GM18861 (cell line): ENCODE measurements around the gene DFFA.
"Not testable (repeated sequence)": the region's sequence is repeated elsewhere in the genome, so short reads cannot be mapped to it uniquely, and the experiment has no call there.

Experiments
- ATAC-seq: cut with Tn5 transposase; IDR thresholded peaks from one replicate; pipeline ENCODE4 v1.9.1; 2021; ENCODE audit not compliant: unreplicated experiment

The DFFA gene

DNA sequence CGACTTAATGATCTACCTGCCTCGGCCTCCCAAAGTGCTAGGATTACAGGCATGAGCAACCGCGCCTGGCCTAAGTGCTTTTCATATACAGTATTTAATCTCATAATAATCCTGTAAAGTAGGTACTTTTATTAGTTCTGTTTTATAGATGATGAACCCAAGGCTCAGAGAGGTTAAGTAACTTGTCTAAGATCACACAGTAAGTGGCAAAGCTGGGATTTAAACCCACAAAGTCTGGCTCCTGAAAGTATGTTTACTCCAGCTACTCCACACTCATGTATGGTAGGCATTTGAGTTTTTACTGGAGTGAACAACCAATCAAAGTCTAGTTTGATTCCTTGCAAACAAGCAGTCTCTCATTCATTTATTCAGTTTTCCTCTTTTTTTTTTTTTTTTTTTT lies 2.3 kb downstream of the DFFA start:
- no peak for ATAC-seq

- no peak for ATAC-seq
These were observed 5.3 kb downstream of the DFFA start for GRCh38 chr1:10467078-10467477.

GRCh38 chr1:10459184-10459583 lies 13.1 kb downstream of the DFFA start:
- ATAC-seq, result no peak

- ATAC-seq, result no peak
These were observed 14.5 kb downstream of the DFFA start for GRCh38 chr1:10457875-10458274.

- not testable (repeated sequence) for ATAC-seq
These were observed 14.9 kb downstream of the DFFA start for GRCh38 chr1:10457462-10457861.

DNA sequence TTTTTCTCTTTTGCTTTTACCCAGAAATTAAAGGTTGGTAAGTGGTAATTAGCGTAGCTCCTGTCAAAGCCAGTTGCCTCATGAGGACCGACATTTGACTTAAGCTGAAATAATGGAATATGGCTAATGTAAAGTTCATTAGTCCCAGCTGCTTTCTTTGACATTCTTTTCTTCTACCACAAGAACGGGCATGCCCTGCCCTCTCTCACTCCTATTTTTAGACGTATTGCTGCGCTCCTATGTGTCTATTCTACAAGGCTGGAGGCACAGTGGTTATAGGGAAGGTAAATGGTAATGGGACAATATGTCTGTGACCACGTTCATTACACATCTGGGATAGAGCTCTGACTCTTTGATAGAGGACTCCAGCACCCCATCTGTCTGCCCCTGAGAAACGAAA lies 15.7 kb downstream of the DFFA start:
- ATAC-seq, result no peak

DNA sequence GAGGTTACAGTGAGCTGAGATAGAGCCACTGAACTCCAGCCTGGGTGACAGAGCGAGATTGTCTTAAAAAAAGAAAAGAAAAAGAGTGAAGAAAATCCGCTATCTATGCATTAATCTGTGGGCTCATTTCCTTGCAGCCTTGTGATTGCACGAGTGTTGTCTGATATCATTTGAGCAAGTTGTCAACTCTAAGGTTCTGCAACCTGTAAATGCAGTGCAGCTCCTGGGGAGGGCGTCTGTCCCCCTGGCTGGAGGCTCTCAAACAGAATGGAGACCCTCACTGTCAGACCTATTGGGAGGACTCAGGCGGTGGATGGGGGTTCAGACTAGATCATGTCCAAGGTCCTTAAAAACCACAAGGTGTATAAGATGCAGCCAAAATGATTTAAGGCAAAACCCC lies 16.3 kb downstream of the DFFA start:
- no peak for ATAC-seq

- no peak for ATAC-seq
These were observed 21.0 kb downstream of the DFFA start for GRCh38 chr1:10451287-10451686.

DNA sequence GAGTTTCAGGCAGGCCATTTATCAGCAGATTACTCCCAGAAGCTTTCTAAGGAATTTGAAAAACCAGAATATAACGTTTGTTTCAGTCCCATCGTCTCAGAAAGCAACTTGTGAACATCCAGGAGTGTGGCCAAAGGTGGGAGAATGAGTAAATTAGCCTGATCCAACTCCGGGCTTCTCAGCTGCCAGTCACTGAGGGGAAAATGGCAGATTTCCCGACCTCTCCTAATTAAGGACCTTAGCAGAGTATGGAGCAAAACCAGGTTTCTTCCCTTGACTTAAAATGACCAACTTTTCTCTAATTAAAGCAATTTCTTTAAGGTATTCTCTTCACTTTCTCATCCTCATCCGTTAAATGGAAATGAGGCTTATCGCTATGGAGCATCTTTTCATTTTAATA lies 21.5 kb downstream of the DFFA start:
- ATAC-seq, result no peak

DNA sequence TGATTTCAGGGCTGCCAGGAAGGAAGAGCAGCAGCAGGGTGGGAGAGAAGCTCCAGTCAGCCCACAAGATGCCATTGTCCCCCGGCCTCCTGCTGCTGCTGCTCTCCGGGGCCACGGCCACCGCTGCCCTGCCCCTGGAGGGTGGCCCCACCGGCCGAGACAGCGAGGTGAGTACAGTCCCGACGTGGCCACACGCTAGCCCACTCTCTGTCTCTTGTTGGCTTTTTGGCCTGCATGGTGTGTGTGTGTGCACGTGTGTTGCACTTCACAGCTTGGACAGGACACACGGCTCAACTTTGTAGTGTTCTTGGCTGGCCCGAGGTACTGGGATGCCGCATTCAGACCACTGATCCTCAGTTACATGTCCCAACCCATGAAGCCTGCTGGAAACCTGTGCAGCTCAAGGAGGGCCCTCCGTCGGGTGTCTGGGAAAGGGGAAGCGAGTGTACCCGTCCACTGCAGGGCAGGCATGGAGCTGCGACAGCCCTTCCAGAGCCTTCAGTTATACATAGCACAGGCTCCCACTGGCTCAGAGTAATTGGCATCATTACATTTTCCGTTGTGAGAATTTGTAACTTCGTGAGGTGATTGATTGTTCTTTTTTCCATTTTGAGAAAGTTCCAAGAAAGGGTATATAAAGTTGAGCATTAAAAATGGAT lies 22.0 kb downstream of the DFFA start:
- no peak for ATAC-seq

DNA sequence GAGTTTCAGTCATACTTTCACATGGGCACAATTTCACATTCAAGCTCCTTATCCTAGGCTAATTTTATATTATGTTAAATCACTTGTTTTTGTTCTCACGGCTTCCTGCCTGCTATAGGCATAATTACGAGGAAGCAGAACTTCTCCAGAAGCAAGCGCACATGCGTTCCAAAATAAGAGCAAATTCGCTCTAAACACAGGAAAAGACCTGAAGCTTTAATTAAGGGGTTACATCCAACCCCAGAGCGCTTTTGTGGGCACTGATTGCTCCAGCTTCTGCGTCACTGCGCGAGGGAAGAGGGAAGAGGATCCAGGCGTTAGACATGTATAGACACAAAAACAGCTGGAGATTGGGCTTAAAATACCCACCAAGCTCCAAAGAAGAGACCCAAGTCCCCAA lies 22.6 kb downstream of the DFFA start, which contains the start of gene CORT:
CORT (plus strand) TSS at position 281 of the 400 bp plus-strand sequence. CDS start 193 bp downstream, outside the sequence.
- no peak for ATAC-seq

GRCh38 chr1:10446790-10447422 lies 25.4 kb downstream of the DFFA start:
- no peak for ATAC-seq

DNA sequence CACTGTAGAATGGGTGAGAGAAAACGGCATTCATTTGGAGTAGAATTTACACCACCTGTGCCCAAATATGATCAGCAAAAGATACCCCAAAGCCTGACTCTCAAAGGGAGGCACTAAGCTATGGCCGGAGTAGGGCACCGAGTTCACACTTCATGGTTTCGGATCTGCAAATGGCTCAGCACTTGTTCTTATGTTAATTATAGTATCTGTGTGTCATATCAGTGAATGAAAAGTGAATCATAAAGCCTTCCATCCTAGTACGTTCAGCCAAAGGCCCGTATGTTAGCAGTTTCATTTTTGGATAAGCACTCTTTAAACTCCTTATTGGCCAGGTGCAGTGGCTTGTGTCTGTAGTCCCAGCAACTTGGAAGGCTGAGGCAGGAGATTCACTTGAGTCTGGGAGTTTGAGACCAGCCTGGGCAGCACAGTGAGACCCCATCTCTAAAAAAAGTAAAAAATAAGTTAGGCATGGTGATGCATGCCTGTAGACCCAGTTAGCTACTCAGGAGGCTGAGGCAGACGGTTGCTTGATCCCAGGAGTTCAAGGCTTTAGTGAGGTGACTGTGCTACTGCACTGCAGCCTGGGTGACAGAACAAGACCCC lies 27.4 kb downstream of the DFFA start:
- ATAC-seq, result no peak

GRCh38 chr1:10444248-10444647 lies 28.1 kb downstream of the DFFA start:
- ATAC-seq, result no peak

DNA sequence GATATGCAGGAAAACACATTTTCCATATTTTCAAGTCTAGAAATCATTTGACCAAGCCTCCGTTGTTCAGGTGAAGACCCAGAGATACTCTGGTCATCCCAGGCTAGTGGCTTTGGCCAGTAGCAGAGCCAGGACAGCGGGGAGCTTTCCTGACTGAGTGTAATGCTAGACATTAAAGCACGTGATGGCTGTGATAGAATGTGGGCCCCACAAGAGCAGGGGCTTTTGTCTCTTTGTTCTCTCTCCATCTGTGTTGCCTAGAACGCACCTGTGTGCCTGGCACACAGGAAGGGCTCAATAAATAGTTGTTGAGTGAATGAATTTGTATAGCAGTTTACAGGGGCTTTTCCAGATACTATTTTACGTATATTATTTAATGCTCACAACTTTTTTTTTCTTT lies 31.5 kb downstream of the DFFA start:
- no peak for ATAC-seq

GRCh38 chr1:10440305-10440704 lies 32.0 kb downstream of the DFFA start:
- no peak for ATAC-seq

- ATAC-seq, result no peak
These were observed 33.6 kb downstream of the DFFA start for GRCh38 chr1:10438677-10439163.

GRCh38 chr1:10437052-10437451 lies 35.3 kb downstream of the DFFA start:
- ATAC-seq, result no peak

GRCh38 chr1:10434590-10434989 lies 37.7 kb downstream of the DFFA start:
- no peak for ATAC-seq

- ATAC-seq, result no peak
These were observed 38.5 kb downstream of the DFFA start for GRCh38 chr1:10433790-10434189.

DNA sequence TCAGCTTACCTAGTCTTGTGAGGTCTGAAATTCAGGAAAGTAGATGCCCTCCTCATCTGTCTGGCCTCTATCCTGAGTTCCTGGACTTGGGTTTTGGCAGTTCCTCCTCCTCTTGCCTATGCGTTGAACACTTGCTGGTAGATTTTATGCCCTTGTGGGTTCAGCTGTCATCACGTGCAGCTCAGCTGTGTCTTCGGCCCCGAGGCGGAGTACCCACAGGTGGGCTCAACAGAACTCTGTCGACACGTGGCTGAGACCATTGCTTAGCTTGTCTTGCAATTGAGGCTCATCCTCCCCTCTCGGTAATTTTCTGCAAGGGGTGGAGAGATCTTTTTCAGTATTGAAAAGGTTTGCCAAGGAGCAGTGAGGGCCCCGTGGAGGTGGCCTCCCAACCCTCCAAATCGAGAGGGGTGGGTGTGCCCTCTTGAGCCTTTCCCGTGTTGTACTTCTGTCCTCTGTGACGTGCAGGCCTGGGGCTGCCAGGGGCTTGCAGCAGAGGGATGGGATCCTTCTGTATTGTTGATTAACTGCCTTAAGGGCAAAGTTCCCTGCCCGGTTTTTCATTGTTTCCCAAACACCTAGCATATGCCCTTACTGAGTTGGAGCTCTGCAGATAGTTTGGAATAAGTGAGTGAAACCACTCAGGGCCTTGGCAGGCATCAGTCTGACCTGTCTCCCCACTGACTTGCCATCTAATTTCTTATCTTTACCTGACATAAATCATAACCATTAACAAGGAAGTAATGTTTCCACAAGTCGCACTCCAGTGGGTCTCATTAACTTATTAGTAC lies 39.2 kb downstream of the DFFA start:
- ATAC-seq, result no peak
